NAMALWA (cell line): ENCODE data around the gene CSF3.

Experiments
- DNase-seq: peaks from one replicate; pipeline ENCODE4 v3.0.0-alpha.2; 2015; ENCODE audit warnings: low spot score

CSF3 gene

DNA sequence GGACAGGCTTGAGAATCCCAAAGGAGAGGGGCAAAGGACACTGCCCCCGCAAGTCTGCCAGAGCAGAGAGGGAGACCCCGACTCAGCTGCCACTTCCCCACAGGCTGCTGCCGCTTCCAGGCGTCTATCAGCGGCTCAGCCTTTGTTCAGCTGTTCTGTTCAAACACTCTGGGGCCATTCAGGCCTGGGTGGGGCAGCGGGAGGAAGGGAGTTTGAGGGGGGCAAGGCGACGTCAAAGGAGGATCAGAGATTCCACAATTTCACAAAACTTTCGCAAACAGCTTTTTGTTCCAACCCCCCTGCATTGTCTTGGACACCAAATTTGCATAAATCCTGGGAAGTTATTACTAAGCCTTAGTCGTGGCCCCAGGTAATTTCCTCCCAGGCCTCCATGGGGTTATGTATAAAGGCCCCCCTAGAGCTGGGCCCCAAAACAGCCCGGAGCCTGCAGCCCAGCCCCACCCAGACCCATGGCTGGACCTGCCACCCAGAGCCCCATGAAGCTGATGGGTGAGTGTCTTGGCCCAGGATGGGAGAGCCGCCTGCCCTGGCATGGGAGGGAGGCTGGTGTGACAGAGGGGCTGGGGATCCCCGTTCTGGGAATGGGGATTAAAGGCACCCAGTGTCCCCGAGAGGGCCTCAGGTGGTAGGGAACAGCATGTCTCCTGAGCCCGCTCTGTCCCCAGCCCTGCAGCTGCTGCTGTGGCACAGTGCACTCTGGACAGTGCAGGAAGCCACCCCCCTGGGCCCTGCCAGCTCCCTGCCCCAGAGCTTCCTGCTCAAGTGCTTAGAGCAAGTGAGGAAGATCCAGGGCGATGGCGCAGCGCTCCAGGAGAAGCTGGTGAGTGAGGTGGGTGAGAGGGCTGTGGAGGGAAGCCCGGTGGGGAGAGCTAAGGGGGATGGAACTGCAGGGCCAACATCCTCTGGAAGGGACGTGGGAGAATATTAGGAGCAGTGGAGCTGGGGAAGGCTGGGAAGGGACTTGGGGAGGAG lies at the start of gene CSF3:
Gene CSF3, plus strand, starts transcription at position 436 of the 993 bp plus-strand sequence. Its CDS starts 35 bp downstream, at position 471.
- DNase-seq, result no peak

DNA sequence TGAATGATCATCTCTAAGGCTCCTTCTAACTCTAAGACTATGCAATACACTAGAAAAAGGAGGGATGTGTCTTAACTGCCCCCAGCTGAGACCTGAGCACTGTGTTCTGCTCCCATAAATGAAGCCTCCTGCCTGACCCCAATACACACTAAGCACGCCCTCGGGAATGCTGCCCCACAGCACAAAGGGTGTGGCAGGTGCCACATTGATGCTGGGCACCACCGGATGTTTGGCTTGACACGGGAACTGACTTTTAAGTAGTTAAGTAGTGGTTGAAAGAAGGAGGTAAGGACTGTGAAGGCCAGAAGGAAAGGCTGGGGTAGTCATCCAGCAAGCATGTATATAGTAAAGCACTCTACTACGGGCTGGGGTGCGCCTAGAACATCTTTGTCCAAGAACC lies 48.5 kb upstream of the CSF3 start:
- no peak for DNase-seq

DNA sequence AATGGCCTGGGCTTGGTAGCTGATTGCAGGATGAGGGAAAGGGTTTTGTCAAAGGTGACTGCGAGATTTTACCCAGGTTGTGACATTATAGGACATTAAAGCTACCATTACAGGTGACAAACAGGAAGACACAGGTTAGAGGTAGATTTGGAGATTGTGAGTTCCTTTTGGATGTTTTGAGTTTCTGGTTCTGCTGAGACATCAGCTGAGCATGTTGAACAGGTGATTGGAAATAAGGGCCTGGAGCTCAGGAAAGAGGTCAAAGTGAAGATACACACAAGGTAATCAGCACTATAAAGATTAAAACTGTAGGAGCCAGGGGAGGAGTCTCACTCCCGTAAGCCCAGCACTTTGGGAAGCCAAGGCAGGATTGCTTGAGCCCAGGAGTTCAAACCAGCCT lies 46.5 kb upstream of the CSF3 start:
- DNase-seq, result no peak

DNA sequence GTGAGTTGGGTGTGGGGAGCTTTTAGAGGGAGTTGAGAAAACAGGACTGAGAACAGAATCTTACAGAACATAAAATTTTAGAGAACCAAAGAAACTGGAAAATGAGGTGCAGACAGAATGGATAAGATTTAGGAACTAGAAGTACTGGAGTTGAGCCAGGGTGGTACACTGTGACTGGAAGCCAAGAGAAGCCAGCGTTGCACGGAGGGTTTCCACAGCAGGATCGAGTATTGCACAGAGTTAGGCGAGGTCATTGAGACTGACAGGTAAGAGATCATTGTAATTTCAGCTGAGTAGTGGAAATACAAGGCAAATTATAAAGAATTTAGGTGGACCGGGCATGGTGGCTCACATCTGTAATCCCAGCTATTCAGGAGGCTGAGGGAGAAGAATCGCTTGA lies 45.9 kb upstream of the CSF3 start:
- no peak for DNase-seq

DNA sequence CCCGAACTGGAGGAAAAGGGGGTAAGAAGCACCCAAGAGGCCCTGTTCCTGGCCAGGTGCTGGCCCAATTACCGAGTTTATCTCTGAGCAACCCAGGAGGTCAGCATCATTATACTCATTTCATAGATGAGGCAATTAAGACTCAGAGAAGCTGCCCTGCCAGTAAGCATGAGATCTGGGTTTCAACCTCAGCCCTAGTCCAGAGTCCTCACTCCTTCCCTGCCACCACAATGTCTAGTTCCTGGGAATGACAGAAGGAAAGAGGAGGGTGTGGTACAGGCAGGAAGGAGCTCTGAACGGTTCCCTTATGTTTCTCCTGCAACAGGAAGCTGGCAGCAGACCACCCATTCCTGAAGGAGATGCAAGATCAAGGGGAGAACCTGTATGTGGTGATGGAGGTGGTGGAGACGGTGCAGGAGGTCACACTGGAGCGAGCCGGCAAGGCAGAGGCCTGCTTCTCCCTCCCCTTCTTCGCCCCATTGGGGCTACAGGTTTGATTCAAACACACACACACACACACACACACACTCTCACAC lies 45.0 kb upstream of the CSF3 start:
- no peak for DNase-seq

- DNase-seq, result no peak
Observed at GRCh38 chr17:39971076-39971603, 44.1 kb upstream of the CSF3 start.

DNA sequence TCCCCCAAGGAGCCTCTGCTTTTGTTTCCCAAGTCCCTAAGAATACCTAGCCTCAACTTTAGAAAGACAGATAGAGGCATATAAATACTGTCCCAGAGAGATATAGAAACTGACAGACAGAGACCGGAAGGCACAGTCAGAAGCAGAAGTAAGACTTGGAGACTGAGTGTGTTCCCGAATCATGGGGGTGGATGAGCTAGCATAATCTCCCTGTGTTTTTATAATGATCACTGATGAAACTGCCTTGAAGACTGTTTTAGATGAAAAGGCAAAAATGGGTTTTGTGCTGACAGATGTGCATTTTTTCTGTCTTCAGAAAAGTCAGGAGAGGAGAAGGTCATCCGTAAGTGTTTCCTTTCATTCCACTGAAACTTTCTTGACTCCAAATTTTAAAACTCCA lies 43.0 kb upstream of the CSF3 start:
- no peak for DNase-seq

DNA sequence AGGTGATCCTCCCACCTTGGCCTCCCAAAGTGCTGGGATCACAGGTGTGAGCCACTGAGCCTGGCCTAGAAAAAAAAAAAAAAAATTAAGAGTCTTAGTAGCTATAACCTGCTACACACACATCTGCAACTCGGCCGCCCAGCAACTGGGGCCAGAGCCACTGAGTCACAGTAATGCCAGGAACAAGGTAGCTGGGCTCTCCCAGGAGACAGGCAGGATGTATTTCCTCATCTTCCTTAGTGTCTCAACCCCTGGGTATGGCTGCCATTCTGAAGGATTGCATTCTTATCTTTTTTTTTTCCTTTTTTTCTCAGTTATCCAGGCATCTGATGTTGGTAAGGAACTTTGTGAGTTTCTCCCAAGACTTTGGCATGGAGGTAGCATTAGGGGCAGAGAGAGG lies 41.7 kb upstream of the CSF3 start:
- no peak for DNase-seq

- DNase-seq, result no peak
Observed at GRCh38 chr17:39974433-39974832, 40.8 kb upstream of the CSF3 start.

DNA sequence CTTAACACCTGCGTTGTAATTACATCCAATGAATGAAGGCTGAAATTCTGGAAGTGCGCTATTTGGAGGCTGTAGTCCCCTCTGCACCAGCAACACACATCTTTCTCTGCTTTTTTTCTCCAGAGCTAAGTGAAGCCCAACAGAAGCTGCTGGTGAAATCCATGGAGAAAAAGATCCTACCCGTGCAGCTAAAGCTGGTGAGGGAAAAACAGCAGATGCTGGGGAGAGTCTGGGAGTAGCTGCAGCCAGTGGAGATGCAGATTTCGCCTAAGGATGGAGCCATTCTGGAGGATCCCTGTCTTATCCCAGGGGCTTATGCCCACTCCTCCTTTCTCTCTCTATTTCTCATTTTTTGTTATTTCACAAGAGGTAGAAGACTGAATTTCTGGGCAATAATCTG lies 39.4 kb upstream of the CSF3 start:
- DNase-seq, result no peak

- DNase-seq, result no peak
Observed at GRCh38 chr17:39979016-39979670, 36.1 kb upstream of the CSF3 start.

DNA sequence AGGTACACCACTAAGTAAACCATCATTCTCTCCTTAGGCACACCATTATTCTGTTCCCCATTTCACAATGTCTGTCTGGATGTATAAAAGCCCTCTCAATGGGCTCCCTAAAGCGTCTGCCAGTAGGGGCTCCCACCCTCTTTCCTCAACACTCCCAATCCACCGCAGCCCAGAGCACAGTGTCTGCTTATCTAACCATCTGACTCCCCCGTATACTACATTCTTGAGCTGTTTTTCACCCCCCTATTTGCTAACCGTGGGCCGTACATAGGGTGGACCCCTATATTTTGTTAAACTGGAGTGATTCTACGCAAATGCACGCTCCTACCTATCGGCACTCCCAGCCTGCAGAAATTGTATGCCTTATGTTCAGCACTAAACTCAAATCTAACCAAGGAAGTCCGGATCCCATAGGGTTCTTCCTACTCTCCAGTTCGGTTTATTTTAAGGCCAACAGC lies 35.3 kb upstream of the CSF3 start:
- DNase-seq, result peak; percentile 74

DNA sequence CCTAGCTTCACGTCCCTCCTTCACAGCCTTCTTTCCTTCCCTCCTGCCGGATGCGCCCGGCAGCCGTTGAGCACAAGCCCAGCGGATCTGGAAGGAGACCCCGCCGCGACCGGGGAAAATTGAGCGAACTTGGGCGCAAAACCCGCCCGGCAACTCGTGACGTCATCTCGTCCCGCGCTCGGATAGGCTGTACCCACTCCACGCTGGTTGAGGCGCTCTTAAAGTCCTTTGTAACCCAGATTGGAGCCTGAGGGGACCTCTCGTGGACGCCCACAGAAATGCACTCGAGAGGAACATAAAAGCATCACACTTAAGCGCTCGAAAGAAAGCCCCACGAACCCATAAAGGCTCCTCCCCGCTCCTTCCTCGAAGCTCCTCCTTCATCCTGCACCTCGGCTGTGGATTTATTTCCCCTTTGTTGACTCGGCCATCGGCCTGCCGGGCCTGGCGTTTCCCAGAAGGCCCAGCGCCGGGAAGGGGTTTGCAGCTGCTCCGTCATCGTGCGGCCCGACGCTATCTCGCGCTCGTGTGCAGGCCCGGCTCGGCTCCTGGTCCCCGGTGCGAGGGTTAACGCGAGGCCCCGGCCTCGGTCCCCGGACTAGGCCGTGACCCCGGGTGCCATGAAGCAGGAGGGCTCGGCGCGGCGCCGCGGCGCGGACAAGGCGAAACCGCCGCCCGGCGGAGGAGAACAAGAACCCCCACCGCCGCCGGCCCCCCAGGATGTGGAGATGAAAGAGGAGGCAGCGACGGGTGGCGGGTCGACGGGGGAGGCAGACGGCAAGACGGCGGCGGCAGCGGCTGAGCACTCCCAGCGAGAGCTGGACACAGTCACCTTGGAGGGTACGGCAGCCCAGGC lies 34.7 kb upstream of the CSF3 start, which contains the start of gene PSMD3:
Gene PSMD3, plus strand, starts transcription at position 457 of the 856 bp plus-strand sequence. Its CDS starts 164 bp downstream, at position 621.
- peak; percentile 100 for DNase-seq

DNA sequence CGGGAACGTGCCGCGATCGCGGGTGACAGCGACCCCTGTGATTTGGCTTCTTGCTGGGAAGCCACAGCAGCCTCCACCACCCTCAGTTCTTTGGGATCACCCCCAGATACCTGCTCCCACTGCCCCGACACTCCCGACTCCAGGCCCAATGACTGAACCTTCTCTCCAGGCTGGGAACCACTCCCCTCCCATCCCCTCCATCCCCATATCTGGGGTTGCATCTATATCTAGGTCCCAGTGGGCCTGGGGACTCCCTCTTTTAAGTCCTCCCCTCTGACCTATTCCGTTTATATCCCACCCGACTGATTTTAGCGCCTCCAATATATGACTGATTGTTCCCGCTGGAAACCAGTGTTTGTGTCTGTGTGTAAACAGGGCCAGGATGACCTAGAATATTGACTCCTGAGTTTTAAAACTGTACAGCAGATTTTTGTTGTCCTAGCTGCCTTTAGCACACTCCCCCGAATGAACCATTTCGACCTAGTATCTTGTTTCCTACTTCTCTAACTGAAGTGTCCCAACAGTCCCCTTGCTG lies 34.0 kb upstream of the CSF3 start:
- DNase-seq, result peak; percentile 46

GRCh38 chr17:39981766-39982375 lies 33.4 kb upstream of the CSF3 start:
- DNase-seq, result no peak

DNA sequence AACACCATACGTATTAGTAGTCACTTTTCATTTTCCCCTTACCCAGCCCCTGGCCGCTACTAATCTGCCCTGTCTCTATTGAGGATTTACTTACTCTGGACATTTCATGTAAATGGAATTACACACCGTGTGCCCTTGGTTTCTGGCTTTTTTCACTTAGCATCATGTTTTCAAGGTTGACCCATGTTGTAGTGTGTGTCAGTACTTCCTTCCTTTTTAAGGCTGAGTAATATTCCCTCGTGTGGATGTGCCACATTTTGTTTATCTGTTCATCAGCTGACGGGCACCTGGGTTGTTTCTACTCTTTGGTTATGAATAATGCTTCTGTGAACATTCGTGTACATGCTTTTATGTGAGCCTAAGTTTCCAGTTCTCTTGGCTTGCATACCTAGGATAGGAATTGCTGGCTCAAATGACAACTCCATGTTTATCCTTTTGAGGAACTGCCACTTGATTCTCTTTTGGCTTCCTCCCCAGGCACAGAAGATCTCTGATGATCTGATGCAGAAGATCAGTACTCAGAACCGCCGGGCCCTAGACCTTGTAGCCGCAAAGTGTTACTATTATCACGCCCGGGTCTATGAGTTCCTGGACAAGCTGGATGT lies 26.9 kb upstream of the CSF3 start:
- DNase-seq, result no peak

- DNase-seq, result no peak
Observed at GRCh38 chr17:39994448-39994847, 20.8 kb upstream of the CSF3 start.

DNA sequence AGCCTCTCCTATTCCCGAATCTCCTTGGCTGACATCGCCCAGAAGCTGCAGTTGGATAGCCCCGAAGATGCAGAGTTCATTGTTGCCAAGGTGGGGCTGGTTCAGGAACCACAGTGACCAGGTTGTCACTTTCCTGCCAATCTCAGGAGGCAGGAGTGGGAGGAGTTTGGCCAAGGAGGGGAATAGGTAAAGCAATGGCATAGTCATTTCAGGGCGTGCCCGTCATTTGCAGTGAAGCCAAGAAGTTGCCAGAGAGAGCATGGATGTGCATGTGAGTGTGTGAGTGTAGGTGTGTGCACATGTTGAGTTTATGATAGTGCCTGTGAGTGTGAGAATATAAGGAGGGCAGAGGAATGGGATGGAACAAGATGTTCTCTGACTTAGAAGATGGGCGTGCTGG lies 19.8 kb upstream of the CSF3 start:
- no peak for DNase-seq

GRCh38 chr17:39996162-39996561 lies 19.1 kb upstream of the CSF3 start:
- no peak for DNase-seq

- no peak for DNase-seq
Observed at GRCh38 chr17:39996800-39997199, 18.4 kb upstream of the CSF3 start.
